ENCODE data around the gene FYCO1.
A peak's percentile ranks its signal among the peaks of the same experiment; 100 is the strongest.

Gene FYCO1

DNA sequence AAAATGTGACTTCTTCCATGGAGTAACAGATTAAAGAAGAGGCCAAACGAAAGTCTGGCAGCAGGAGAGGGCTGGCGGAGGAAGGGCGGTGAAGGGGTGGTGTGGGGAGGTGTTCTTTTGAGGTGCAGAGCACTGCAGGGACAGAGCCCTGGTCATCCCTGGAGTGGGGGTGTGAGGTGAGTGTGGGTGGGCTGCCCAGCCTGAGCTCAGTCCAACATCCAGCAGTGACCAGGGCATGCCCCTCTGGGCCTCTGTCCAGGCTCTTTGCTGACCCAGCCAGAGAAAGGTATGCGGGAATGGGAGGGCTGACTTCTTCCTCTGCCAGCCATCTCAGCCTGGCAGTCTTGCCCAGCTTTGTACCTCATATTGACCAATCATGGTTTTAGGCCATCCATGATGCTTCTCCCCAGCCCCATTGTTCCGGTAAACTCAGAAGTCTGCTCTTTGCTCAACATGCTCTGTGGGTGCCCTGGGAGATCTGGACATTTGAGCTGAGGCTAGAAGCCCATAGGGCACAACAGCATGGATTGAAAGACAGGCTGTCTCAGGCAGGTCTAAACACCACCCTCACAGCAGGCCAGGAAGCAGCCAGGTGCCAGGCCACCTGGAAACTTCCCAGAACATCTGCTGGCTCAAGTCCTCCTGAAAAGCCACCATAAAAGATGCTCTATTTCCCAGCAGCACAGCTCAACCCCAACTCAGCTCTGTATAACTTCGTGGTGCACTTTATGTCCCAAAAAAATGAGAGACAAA is 78.3 kb downstream of the FYCO1 start:
- FAIRE-seq: no peak

DNA sequence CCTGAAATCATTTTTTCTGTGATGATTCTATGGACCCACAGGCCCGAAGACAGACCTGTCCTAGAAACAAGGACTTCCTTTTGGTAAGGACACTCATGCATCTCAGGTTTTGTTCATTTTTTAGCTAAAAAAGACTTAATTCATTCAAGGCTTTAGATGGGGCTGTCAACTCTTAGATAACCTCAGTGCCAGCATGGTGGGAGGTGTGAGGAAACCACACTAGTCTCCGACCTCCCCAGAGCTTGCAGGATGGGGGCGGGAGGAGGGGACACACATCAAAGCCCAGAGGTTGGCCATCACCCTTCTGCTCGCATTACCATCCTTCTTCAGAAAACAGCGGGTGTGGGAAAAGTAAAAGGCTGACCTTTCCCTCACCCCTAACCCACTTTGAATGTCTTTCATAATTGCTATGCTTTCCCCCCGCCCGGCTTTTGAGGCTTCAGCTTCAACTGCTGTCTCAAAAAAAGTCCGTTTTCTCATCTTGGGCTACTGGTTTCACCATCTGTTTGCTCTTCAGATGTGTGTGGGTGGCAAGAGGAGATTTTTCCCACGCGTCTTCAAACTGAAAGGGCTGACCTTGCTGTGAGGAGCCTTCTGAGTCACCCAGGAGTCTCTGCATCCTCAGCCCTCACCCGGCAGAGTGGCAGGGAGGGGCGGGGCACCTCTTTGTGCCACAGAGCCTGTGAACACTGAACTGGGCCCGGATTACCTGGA is 79.9 kb downstream of the FYCO1 start:
- FAIRE-seq (peak; percentile 80), DNase-seq (ENCODE audit: low spot score) (peak; percentile 55)

More for the DNA sequence above, 78.3 kb downstream of the FYCO1 start:
- no peak for DNase-seq (ENCODE audit: low spot score)

DNA sequence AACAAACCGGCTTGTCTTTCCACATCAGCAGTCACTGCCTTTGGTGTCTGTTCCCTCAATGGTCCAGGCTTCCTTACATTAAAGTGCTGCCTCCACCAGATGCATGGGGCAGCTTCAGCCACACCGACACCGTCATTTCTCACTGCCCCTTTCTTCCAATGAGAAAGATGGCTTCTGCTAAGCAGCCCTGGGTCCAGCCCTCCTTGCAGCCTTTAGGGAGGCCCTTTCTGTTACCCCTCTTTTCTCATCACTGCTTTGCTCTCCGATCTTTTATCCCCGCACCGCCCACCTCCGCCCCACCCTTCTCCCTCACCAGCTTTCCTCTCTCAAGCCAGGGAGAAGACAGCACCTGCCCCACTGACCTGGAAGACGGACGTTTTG is 80.6 kb downstream of the FYCO1 start:
- FAIRE-seq (no peak), DNase-seq (ENCODE audit: low spot score) (no peak)

DNA sequence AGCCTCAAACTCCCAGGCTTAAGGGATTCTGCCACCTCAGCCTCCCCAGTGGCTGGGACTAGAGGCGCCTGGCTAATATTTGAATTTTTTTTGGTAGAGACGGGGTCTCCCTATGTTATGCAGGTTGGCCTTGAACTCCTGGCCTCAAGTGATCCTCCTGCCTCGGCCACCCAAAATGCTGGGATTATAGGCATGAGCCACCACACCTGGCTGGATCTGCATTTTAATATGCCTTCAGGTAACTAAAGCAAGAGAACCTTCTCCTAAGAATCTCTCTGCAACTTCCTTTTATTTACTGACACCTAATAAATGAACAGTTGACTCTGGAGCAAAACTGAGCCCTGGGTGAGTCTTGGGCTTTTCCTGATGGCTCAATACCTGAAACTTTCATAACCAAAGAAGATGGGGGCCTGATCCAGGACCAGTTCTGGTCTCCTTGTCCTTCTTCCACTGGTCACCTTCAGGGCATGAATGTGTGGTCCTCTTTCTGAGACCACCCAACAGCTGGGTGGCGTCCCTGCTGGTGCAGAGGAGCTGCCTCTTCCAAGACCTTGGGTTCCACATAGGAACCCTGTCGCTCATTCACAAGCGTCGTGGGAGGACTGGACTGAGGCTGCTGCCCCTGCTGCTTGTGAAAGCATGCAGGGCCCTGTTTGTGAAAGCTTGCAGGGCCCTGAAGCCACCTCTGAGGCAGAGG is 81.1 kb downstream of the FYCO1 start:
- FAIRE-seq (no peak), DNase-seq (ENCODE audit: low spot score) (no peak)

DNA sequence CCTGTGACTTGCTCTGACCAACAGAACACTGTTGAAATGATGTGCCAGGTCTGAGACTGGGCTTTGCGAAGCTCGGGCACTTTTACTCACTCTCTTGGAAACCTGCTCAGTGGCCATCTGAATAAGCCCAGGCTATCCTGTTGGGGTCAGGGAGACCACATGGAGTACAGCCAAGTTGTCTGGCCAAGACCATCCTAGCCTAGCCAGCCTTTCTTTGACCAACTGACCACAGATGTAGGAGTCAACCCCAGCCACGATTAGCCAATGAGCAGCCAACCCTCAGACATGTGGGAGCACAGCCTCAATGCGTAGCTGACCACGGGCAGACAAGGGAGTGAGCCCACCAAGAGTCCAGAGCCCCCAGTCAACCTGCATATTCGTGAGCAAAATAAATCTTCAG is 83.2 kb downstream of the FYCO1 start:
- DNase-seq (ENCODE audit: low spot score) (no peak), FAIRE-seq (no peak)

DNA sequence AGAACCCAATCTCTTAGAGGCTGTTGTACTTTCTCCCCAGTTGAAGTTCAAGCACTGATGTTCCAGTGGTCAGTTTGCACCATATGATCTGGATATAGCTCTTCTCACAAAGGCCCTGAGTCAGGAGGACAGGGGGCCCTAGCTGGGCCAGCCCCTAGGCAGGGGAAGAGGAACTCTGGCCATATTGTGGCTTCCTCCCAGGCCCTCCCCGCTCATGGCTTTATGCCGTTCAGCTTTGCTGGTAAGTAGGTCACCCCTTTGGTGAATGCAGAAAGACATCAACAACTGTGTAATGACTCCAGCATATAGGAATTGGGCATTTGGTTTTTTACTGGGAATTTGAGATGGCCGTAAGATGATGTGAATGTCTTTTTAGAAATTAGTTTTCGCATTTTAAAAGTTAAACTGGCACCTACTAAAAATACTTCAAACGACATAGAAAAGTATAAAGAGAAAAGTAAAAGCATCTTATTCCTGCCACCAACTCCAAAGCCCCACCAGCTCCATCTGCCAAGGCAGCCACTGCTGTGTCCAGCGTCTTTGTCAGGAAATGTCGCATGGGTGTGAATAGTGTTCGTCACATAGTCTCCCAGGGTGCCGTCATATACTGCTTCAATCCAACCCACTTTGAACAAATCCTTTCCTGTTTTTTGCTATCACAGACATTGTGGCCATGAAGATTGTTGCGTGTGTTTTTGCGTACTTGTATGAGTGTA is 84.0 kb downstream of the FYCO1 start:
- no peak for FAIRE-seq
- no peak for DNase-seq (ENCODE audit: low spot score)

DNA sequence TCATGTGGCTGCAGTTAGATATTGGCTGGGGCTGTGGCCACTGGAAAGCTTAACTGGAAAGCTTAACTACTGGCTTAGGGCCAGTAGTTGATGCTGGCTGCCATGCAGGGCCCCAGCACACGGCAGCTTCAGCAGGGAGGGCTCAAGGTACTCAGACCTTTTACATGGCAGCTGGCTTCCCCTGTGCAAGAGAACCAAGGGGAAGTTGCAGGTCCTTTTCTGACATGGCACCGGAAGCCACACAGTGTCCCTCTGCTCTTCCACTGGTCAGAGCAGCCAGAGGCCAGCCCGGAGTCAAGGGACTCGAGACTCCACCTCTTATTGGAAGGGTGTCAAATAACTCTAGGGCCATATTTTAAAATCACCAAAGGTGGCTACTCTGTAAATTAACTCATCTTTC is 84.7 kb downstream of the FYCO1 start:
- DNase-seq (ENCODE audit: low spot score): no peak
- FAIRE-seq: no peak

DNA sequence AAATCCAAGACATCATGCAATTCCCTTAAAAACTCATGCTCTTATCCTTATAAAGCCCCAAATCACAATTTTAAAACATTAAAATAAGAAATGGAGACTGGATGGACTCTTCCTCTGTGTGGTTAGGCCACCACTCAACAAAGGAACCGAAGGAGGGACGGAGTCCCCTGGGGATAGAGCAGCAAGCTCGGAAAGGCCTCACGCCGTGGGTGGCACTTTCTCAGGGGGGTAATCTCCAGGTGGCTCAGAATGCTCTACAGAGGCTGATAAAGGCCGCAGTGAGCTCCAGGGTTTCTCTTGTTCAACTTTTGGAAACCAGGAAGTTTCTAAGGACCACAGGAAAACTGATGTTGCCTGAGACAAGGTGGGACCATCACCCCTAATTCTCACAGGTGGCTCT is 86.1 kb downstream of the FYCO1 start:
- DNase-seq (ENCODE audit: low spot score) (no peak), FAIRE-seq (no peak)

DNA sequence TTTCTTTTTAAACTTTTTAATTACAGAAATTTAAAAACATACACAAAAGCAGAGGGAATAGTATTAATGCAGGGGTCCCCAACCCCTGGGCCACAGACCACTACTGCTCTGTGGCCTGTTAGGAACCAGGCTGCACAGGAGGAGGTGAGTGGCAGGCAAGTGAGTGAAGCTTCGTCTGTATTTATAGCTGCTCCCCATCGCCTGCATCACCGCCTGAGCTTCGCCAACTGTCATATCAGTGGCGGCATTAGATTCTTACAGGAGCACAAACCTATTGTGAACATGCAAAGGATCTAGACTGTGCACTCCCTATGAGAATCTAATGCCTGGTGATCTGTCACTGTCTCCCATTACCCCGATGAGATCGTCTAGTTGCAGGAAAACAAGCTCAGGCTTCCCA is 86.9 kb downstream of the FYCO1 start:
- DNase-seq (ENCODE audit: low spot score) (no peak), FAIRE-seq (no peak)

DNA sequence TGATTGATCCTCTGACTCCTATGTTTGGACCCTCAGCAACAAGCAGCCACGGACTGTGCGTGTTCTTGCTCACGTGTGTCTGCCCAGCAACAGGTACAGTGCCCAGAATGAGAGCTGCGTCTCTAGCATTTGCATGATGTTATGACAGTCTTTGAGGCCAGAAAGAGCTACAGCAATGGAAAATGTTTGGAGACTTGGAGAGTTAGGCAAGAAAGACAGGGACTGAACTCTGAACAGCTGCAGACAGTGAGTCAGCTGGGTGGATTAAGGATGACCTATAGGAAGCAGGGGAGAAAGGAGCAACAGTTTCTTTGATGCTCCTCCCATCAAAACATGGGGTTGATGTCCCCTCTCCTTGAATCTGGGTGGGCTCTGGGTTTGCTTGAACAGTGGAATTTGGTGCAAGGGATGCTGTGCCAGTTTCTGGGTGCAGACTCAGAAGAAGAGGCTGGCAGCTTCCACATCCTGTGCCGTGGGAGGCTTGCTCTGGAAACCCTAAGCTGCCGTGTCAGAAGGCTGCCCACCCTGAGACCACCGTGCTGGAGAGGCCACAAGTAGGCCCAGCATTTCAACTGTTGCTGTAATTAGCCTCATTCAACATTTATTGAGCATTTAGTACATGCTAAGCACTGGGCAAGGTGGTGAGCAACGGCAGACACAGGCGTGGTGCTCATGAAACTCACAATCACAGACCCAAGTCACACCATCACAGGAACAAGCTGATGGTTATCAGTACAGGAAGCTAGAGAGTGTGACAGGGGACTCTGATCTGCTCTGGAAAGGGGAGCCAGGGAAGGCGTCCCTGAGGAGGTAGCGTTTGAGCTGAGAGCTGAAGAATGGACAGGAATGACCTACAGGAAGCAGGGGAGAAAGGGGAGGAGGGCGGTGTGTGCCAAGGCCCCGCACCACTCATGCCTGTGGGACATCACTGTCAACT is 87.6 kb downstream of the FYCO1 start:
- no peak for DNase-seq (ENCODE audit: low spot score)
- no peak for FAIRE-seq

DNA sequence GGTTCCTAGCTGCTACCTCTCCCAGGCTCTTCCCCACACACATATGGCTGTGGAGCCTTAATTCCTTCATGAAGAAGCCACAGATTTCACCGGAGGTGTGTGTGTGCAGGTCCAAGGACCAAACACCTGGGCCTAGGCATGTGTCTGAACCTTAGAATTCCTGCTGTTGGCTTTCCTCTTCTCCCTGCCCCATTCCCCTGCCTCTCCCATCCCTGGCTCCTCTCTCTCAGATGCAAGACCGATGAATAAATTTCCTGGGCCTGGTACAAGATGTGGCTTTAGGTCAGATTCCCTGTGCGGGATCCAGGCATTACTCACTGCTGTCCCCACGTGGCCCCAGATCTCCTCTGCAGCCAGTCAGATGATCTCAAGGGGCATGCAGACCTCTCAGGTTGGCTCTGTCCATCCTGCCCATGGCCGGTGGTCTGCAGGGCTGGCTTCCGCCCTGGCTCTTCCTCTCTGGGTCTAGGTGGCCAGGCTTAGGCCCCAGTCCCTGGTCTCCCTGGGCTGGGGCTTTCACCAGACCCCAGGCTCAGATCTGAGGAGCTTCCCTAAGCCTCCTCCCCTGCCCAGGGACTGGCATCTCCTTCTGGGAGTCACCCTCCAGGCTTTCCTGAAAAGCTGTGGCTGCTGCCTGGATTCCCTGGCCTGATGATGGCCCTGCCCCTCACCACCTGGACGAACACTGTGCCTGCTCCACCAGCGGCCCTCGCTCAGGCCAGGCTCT is 88.8 kb downstream of the FYCO1 start:
- FAIRE-seq (no peak), DNase-seq (ENCODE audit: low spot score) (no peak)

DNA sequence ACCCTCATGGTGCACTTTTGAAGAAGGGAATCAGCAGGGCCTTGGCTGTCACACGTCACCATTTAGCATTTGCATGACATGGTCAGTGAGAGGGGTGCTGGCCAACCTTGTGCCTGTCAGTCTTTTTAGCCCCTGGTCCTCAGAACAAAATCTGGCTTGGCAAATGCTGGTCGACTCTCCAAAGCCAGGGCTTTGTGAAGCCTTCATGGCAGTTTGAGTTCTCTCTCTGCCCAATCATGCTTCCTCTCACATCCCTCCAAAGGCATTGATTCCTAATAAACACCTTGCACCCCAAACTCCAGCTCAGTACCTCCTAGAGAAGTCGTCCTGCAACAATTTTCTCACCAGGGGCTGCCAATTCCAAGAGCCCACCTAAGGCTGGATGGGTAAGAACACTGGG is 89.9 kb downstream of the FYCO1 start:
- DNase-seq (ENCODE audit: low spot score): no peak
- no peak for FAIRE-seq

DNA sequence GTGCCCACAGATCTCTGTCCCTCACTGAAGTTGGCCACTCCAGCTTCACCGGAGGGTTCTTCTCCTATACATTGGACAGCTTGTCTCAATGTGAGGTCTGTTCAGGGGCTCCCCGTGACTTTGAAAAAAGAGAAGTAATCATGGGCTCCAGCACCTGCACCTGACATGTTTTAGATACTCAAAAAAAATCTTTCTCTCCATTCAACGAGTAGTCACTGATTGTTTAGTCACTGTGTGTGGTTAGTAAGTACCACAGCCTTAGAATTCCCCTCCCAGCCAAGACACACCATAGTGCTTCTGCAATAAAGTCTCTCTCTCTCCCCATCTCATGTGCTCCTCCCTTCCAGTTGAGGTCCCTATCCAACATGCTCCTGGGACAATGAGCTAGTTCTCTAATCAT is 90.7 kb downstream of the FYCO1 start:
- FAIRE-seq (no peak), DNase-seq (ENCODE audit: low spot score) (no peak)

DNA sequence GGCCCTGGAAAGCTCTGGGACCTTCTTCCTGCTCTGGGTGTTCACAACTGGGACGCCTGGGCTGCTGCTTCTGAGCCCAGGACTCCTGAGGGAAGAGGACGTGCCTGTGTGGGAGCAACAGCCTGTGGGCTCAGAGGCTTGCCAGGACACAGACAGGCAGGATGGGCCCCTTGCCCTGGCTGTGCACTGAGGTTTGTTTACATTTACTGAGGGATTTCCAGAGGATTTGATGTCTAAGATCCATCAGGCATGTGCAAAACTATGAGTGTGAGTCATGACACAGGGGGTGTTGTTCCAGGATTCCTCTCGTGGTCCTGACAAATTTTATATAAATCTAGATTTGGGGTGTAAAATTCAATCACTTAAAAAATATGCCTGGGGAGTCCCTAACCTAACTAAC is 98.7 kb downstream of the FYCO1 start:
- DNase-seq (ENCODE audit: low spot score) (no peak), FAIRE-seq (no peak)

DNA sequence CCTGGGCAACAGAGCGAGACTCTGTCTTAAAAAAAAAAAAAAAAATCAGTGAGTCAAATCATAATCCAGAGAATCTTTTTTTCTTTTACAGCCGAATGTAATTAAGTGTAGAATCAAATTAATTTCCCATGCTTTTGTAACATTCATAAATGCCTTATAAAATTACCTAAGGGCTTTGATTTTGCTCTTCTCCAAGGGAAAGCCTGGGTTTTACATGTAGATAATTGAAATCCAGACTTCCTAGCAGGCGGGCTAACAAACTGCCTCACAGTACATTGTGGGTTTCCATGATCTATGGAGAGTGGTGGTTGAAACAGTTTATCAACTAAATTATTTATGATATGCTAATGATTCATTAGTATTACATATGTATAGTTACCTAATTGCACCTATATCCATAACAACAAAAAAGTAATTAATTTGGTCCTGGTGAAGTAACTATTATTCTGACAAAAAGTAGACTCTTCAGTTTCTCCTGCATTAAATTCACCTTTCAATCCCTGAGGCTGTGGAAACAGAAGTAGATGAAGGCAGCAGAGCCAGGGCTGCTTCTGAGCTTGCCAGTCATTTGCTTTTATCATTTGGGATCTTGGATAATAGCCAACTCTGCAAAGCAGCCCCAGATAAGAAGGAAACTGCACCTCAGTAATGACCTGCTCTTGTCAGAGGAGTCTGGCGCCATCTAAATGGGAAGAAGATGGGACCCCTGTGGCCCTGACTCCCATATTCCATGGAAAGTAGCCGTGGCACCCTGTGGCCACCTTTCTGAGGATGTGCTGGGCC is 99.7 kb downstream of the FYCO1 start:
- DNase-seq (ENCODE audit: low spot score) (no peak), FAIRE-seq (no peak)

DNA sequence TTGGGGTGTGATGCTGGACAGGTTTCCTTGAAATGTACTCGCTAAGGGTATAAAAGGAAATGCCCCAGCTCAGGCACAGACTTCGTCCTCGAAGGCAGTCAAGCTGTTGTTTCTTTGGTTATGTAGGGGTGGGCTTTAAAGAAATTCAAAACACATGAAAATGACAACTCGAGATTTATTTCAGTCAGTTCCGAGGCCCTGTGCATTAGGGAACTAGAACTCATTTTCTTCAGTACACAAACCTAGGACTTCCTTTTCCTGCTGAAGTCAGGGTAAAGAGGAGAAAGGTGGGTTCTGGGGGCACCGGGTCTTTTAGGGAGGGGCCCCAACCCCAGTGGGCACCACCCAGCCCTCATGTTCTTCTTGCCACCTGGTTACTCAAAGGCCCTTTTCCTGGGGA is 101.6 kb downstream of the FYCO1 start:
- FAIRE-seq (no peak), DNase-seq (ENCODE audit: low spot score) (no peak)

DNA sequence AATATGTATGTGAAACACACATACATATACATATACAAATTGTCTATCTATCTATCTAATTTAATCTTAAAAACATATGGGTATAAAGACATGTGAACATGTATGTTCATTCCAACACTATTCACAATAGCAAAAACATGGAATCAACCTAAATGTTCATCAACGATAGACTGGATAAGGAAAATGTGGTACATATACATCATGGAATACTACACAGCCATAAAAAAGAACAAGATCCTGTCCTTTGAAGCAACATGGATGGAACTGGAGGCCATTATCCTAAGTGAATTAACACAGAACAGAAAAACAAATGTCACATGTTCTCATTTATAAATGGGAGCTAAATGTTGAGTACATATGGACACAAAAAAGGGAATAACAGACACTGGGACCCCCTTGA is 103.5 kb downstream of the FYCO1 start:
- FAIRE-seq (no peak), DNase-seq (ENCODE audit: low spot score) (no peak)

DNA sequence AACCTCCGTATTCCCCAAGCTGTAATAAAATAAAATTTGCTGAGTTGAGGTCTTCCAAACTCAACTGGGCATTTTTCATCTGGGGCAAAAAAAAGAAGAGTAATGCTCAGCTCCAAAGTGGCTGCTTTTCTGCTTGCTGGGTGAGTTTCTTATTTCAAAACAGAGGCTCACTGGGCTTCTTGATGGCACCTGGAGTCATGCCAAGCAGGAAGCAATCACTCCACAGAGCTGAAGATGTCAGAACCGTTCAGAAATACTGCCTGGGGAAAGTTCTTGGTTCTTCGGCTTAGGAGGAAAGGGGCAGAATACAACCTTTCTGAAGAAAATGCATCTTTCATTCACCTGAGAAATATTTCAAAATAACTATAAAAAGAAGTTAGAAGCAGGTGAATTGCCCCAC is 105.2 kb downstream of the FYCO1 start:
- no peak for FAIRE-seq
- DNase-seq (ENCODE audit: low spot score): no peak

DNA sequence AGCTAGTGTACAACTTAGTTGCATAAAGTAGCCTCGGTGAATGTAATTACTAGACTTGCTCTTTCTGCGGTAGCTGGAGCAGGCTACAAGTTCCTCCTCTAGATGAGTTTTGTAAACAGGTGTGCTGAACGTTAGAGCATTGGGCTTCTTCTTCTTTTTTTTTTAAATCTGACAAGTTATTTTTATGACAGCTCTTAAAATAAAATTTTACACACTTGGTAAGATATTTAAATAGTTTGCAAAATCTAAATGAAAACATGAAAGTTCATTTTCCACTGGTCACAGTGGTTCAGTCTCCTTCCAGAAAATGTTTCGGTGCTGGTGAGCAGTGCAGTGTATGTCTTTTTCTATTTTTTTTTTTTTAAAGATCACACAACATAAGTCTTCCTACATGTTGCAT is 106.3 kb downstream of the FYCO1 start:
- no peak for FAIRE-seq
- DNase-seq (ENCODE audit: low spot score): no peak
